ENCODE measurements around the gene ALDH4A1.

- no peak for TF ChIP-seq RAD21 (IDR thresholded peaks at IDR 0.05; ENCODE audit: low read depth)
- no peak for TF ChIP-seq USF1 (IDR thresholded peaks at IDR 0.05)
- no peak for TF ChIP-seq EP300 (IDR thresholded peaks at IDR 0.05; ENCODE audit: borderline replicate concordance)
- TF ChIP-seq MAX (IDR thresholded peaks at IDR 0.05), result no peak
- TF ChIP-seq TAF1 (IDR thresholded peaks at IDR 0.05; ENCODE audit: low read depth), result no peak
- TF ChIP-seq YY1 (IDR thresholded peaks at IDR 0.05; ENCODE audit: low read depth), result no peak
- no peak for TF ChIP-seq FOXM1 (IDR thresholded peaks at IDR 0.05; ENCODE audit: borderline replicate concordance, low read depth)
- no peak for TF ChIP-seq NFIC (IDR thresholded peaks at IDR 0.05)
- no peak for TF ChIP-seq ZBTB7A (IDR thresholded peaks at IDR 0.05; ENCODE audit: low read depth)
- no peak for TF ChIP-seq REST (IDR thresholded peaks at IDR 0.05; ENCODE audit: low read depth)
Measured at GRCh38 chr1:18866846-18867245, 35.5 kb downstream of the ALDH4A1 start.
